Occipital lobe (tissue), 3 donors: Measurements from ENCODE around the gene BMP2K. TPM values are rescaled to one million over a fixed set of nuclear protein-coding genes. Genes with fewer than 3 reads are reported as not detected.

Source experiments
- DNase-seq: peaks from one replicate; lab custom pipeline; 2025; lab: John Stamatoyannopoulos, UW
- small RNA-seq: library from RNA; depleted of rRNA; stranded (forward); fragments of <200 nt; gene quantifications from one replicate; pipeline ENCODE3, GENCODE V24; 2014
- total RNA-seq: library from RNA; depleted of rRNA; stranded (reverse); fragments of >200 nt; gene quantifications from one replicate; pipeline ENCODE4 v1.2.3, GENCODE V29; 2014

The BMP2K gene
- total RNA-seq, 1 donor from 2014 or later: 80.6 TPM

DNA sequence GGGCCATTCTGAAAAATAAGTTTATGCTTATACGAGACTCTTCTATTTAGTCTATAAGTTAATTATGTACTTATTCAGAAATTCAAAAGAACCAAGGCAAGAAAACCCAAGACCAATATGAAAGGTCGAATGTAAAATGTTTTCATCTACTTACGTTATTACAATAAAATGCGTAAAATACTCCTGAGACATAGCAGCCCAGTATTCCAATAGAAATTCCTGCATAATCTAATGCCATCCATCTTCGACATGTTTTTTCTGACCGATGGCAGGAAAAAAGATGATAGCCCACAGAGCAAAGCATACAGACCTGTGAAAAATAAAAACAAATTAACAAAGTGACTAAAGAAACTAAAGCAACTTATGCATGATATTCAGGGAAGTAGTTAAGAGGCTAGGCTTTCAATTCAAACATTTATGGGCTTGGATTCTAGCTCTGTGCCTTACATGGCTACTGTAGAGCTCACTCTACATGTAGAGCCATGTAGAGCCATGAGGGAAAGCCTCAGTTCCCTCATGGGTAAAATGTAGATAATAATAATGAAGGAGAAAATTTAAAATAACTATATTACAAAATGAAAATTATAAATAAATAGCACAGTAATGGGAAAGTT lies 154.0 kb downstream of the BMP2K start:
- DNase-seq: no peak

DNA sequence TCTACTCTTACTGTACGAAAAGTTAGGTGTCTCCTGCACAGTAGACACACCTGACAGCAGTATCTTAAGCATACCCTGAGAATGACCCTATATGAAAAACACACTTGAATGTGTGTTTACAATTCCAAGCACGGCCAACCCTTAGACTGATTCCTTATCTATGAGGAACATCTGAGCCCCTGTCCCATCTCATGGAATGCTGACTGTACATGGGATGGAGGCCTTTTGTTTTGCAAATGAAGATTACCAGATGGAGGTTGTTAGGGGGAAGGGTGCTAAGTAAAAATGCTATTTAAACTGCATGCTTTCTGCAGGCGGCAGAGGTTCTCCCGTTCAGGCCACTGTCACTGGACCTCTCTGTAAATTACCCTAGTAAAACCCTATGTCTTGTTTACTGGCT lies 160.8 kb downstream of the BMP2K start:
- DNase-seq: no peak

DNA sequence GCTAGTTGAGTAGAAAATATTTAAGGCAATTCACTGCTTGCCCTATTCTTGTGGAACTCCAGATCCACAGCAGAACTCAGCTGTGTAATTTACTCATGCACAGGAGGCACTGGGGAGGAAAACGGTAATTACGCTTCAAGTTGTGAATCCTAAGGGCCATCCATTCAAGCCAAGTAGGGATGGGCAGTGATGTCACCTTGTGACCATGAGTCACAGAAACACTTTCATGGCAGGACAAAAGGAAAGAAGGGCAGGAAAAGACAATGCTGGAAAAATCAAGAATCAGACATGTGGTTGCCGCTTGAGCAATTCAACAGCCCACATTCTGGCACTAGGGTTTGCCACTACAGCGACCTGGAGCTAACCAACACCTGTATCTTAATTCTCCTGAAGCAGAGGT lies 161.7 kb downstream of the BMP2K start:
- DNase-seq: no peak

DNA sequence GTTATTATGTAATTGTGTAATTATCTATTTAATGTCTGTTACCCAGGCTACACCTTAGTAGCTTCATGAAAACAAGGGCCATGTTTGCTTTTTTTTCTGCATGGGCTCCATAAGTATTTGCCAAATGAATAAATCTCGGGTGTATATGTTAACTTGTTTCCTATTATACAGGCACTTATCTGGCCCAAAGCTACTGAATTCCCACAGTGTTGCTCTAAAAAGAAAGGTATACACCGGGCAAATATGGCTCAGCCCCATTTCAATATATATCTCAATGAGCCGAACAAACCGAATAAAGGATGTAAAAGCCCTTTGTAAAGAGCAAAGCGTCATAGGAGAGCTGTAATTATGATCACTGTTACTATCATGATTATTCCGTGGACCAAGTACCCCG lies 162.3 kb downstream of the BMP2K start:
- no peak for DNase-seq

DNA sequence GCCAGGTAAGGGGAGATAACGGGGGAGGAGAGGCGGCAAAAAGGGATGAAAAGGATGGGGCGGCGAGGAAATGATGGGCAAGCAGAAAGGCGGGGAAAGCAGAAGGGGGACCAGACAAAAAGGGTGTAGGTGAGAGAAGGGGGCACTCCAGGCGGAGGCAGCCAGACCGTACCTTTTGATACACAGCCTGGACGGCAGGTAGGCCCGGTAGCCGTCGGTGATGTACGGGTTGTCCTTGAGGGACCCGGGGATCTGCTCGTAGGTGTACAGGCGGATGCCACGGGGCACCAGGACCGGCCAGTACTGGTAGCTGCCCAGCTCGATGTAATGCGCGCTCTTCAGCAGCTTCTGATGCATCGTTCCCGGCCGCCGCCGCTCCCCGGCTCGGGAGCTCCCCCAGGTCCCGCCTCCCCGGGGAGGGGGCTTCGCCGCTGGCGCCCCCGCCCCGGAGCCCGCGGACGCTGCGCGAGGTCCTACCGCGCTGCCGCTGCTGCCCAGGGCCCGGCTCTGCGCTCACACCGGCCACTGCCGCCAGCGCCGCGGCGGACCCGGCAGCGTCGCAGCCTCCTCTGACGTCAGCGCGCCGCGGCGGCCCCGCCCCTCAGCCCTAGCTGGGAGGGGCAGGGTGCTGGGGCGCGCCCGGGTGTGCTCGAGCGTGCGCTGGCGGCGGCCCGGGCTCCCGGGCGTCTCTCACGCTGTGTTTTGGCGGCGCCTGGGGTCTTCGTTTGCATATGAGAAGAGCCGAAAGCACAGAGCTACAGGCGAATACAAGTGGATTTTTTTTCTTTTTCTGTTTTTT lies 162.9 kb downstream of the BMP2K start, which contains the start of gene PAQR3:
Gene PAQR3, minus strand, starts transcription at position 571 of the 799 bp plus-strand sequence. Its CDS starts 214 bp downstream, at position 357.
- DNase-seq: peak; percentile 74

DNA sequence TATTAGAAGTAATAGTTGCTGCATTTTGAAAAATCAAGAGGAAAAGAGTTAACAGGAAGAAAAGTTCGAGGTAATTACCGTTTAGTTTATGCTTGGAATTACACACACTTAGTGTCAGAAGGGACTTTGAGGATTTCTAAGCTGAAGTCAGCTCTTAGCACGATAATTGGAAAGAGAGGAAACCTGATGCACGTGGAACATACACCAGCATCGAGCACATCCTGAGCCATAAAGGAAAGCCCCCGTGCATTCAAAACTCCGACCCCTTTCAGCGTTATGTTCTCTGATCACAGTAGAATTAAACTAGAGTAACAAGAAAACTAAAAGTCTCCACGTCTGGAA lies 163.5 kb downstream of the BMP2K start:
- DNase-seq: no peak

DNA sequence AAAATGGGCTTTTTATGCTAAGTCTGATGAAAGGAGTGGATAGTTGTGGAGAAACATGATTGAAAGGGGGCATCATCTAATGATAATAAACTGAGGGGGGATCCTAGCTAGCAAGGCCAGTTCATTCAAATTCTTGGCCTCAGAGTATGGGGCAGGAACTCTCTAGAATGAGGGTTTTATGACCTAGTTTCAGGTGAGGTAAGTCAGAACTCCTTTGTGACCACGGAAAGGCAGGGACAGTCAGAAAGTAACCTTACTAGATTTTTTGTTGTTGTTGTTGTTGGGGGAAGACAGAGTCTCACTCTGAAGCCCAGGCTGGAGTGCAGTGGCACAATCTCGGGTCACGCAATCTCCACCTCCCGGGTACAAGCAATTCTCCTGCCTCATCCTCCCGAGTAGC lies 164.6 kb downstream of the BMP2K start:
- no peak for DNase-seq

DNA sequence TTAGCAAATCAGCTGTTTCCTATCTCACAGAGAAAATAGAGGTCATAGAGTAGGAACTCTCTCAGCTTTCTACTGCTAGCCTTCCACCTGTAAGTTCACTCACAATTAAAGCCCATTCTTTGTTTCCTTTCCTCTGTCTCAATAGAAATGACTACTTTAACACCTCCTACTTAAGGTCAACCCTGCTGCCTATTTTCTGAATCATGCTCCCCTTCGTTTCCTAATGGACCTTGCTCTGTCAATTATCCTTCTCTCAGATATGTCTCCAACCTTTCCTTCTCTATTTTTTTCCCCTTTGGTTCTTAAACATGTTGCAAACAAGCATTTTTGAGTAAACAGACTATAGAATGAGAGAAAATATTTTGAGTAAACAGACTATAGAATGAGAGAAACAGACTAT lies 168.2 kb downstream of the BMP2K start:
- DNase-seq: no peak

DNA sequence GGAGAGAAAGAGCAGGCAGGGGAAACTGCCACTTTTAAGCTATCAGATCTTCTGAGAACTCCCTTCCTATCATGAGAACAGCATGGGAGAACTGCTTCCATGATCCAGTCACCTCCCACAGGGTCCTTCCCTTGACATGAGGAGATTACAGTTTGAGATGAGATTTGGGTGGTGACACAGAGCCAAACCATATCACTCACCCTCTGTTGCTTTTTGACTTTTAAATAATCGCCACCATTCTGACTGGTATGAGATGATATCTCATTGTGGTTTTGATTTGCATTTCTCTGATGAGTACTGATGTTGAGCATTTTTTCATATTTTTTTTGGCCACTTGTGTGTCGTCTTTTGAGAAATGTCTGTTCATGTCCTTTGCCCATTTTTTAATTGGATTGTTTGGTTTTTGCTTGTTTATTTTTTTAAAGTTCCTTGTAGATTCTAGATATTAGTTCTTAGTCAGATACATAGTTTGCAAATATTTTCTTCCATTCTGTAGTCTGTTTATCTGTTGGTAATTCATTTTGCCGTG lies 169.6 kb downstream of the BMP2K start:
- DNase-seq: no peak

DNA sequence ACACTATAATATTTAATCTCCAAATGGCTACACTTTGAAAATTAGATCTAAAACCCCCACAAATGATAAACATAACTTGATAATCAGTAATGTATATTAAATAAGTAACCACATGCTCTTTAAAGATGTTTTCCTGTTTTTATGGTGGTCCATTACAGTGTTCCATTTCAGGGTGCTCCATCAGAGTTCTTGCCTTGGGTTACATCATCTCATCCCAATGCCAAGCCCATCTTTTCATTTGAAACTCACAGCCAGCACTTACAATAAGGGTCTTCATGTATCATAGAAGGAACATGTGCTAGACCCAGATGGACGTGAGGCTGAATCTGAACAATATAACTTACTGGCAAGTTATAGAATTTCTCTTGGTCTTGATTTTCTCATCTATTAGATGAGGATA lies 173.6 kb downstream of the BMP2K start:
- no peak for DNase-seq

DNA sequence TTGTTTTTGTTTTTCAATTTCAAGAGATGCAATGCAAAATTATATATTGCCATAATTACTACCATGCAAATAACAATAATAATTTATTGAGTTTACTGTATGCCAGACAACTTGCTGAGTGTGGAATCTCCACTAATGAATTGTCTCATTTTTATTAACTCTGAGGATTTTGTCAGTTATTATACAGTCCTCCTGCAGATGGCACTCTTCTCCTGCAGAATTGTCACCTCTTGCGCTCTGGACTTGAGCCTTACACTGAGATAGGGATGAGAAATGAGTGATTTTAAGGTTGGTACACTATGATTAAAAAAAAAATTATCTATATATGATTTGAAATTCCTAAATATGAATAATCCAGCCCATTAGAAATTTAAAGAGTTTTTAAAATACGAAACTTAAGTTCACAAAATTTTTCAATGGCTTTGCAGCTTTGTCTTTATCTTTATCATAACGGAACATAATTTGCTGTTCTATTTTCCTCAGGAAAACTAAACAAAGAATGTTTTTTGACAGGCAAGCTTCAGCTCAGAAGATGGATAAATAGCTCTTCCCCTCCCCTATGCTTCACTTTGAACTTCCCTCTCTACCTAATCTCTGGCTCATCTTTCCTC lies 175.8 kb downstream of the BMP2K start:
- no peak for DNase-seq

DNA sequence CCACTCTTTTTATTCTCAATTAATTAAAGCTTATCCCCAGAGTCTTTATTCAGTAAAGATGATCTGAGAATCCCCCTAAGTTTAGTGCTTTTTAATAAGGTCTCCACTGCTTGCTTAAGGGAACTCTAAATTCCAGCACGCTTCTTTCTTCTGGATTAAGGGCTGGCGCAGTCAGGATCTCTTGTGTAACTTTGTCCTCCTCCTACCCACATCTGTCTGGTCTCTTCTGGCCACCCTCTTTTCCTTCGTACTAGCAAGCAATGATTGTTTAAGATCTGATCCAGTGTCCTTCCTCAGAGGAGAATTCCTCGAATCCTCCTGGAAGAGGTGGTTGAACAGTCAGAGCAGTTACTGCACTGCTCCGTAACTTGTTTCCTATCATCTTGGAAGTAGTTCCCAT lies 177.1 kb downstream of the BMP2K start:
- DNase-seq: no peak

DNA sequence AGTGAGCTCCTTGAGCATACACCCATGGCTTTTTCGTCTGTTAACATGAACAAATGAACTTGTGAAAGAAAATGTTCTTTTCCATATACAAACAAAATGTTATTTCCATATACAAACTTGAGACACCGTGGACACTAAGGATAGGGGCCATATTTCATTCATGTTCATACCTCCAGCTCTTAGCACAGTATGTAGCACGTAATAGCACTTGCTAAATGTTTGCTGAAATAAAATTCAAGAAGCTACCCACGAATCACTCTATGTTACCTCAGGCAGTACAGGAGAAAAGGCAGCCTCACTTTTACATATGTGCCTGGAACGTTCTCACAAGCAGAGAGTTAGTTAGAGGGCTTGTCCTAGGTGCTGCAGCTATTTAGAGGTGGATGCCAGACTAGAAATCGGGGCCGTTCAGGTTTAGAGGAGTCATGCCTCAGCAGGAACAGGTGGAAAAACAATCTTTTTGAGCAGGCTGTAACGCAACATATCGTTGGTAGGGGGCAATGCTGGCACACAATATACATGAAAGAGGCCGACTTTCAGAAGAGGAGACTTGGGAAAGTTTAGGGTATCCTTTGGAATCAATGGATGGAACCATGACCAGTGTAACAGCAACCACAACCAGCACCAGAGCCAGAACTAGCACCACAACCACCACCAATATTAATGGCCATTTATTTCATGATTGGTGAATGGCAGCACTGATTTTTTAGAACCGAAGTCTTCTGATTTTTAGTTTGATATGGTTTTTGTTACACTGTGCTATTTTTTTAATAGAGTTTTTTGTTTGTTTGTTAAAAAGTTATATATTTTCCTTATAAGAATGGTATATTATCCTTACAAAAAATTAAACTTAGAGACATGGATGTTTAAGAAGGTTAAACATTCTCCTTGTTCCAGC lies 177.9 kb downstream of the BMP2K start:
- no peak for DNase-seq

DNA sequence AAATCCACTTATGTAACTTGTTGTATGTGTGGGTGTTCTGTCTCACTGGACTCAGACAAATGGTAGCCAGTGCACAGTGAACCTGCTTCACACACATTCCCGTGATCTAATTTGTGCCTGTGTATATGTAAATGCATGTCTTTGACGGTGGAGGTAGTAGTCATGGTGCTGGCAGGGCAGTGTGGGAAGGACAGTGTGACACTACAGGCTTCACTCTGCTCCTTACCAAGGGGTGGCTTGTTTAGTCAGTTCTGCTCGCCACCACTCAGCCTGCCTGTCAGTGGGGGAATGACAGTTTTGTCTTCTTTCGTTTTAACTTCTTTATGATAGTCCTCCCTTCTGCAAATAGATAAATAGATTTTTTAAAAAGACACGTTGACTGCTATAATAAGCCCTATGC lies 180.8 kb downstream of the BMP2K start:
- no peak for DNase-seq

DNA sequence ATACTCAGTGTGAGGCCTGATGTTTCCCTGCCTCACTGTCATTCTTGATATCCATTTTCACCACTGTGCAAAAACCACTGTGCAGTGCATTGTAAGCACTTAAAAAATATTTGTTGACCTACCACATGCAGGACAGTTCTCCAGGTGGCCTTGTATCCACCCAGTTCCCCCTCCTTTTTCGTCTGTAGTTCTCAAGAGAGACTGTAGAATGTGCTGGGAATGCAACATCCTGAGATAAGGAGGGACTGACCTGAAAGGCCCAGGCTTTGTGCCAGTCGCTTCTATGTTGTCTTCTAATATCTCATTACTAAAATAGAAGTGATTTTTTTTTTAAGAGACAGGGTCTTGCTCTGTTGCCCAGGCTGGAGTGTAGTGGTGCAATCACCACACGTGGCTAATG lies 184.8 kb downstream of the BMP2K start:
- no peak for DNase-seq

Small RNA genes lying within 50 kb of the gene (small RNA-seq; reads per million reads assigned to genes)
- gene AC098818.1 (not detected), gene MIR5096 (not detected), gene RN7SL127P (not detected)

Other genes with a start within 250 kb of the BMP2K start
- gene ANXA3, start 224.6 kb upstream of the BMP2K start, total RNA-seq: 5.1 TPM
- 51.8 TPM for gene PAQR3, start 163.1 kb downstream of the BMP2K start, total RNA-seq